D721Med (cell line): ENCODE measurements around the gene SLC35B1.

Experiments used
- DNase-seq: peaks from one replicate; pipeline ENCODE4 v3.0.0; 2011; ENCODE audit warnings: low spot score; ENCODE audit not compliant: insufficient read length
- FAIRE-seq: peaks from 2 replicates; lab custom pipeline; 2011; peaks lifted over from hg19 to GRCh38; lab: Jason Lieb, UNC
- TF ChIP-seq, protein P1 (sequence below): IDR thresholded peaks from 2 replicates; pipeline ENCODE4 v1.5.1; 2012; ENCODE audit warnings: mild to moderate bottlenecking, control low read depth; ENCODE audit not compliant: insufficient read depth; ENCODE audit errors: missing control alignments

The SLC35B1 gene

DNA sequence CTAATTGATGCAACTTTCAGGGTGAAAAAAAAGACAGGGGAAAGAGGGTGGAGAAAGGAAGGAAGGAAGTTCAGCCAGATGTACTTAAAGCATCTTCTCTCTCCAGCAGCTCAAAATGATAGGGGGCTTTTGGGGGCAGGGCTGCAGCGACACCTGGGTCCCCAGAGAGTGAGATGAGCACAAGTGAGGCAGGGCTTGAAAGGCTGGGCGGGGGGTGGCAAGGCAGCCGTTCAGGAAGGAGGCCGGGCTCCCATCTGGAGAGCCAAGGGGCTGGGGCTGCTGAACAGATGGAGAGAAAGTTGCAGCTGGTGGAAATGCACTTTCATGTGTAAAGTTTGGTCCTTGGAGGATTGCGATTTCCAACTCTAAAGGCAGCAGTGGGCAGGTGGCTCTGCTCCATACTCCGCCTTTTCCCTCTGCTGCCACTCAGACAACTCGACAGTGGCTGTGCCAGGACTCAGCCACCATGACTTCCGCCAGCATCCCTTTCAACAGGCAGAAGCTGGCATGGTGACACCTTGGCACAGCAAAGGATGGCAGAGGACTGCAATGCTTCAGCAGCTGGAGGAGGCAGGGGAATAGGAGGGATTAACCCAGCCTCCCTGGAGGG is 7.7 kb downstream of the SLC35B1 start:
- FAIRE-seq (no peak), DNase-seq (no peak)
- TF ChIP-seq, protein P1, sequence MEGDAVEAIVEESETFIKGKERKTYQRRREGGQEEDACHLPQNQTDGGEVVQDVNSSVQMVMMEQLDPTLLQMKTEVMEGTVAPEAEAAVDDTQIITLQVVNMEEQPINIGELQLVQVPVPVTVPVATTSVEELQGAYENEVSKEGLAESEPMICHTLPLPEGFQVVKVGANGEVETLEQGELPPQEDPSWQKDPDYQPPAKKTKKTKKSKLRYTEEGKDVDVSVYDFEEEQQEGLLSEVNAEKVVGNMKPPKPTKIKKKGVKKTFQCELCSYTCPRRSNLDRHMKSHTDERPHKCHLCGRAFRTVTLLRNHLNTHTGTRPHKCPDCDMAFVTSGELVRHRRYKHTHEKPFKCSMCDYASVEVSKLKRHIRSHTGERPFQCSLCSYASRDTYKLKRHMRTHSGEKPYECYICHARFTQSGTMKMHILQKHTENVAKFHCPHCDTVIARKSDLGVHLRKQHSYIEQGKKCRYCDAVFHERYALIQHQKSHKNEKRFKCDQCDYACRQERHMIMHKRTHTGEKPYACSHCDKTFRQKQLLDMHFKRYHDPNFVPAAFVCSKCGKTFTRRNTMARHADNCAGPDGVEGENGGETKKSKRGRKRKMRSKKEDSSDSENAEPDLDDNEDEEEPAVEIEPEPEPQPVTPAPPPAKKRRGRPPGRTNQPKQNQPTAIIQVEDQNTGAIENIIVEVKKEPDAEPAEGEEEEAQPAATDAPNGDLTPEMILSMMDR: no peak

DNA sequence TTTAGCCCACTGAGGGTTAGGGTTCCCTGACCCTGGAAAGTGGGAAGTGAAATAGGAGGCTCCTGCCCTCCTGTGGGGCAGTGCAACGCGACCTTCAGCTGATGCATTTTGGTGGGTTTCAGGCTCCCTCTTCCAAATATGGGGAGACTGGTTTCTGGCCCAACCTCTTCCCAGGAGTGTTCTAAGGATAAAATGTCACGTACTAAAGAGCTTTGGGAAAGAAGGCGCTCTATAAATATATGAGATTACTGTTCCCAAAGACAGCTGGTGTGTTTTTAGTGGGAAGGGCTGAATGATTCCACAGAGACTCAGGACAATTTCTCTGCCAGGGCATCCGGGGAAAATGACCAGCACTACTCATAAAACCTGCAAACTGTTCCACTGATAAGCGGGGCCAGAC is 9.8 kb downstream of the SLC35B1 start:
- FAIRE-seq (no peak), DNase-seq (no peak)
- TF ChIP-seq, protein P1: no peak

DNA sequence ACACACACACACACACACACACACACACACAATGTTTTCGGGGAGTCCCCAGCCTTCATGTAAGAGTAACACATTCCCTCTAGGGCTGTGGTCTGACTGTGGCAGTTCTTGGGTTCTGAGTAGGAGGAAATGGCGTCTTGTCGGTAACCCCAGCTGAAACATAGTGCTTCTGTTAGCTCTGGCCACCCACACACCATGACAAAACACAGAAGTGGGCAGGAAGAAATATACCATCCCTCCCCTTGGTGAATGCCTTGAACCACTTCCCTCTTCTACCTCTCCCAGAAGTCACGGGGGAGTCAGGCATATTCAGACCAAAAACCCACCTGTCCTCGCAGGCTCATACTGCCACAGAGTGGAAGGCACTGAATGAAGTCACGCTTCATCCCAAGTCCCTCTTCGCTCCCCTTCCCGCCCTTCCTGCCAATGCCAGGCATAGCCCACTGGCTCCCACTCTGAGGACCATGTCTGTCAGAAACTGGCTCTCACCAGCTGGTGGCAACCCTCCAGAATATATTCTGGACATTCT is 11.5 kb downstream of the SLC35B1 start:
- TF ChIP-seq, protein P1: no peak
- DNase-seq (no peak), FAIRE-seq (no peak)

DNA sequence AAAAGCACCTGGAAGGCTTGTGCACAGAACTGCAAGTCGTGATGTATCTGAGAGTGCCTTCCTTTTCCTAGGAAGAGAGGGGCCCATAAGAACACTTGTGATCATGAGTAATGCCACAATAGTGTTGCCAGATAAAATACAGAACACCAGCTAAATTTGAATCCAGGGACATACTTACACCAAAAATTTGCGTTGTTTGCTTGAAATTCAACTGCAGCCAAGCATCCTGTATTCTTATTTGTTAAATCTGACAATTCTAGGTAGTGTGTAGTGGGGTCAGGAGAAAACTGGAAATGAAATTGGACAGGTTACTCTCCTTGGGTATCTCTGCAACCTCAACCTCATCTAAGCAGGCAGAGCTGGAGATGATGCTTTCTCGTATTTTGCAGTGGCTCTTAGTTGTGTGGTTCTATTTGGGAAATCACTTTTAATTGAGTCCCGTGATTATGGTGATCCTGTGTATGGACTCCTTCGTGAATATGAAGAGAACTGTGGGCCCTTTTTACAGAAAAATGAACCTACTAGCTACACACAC is 12.0 kb downstream of the SLC35B1 start:
- TF ChIP-seq, protein P1: no peak
- DNase-seq: no peak
- FAIRE-seq: no peak

DNA sequence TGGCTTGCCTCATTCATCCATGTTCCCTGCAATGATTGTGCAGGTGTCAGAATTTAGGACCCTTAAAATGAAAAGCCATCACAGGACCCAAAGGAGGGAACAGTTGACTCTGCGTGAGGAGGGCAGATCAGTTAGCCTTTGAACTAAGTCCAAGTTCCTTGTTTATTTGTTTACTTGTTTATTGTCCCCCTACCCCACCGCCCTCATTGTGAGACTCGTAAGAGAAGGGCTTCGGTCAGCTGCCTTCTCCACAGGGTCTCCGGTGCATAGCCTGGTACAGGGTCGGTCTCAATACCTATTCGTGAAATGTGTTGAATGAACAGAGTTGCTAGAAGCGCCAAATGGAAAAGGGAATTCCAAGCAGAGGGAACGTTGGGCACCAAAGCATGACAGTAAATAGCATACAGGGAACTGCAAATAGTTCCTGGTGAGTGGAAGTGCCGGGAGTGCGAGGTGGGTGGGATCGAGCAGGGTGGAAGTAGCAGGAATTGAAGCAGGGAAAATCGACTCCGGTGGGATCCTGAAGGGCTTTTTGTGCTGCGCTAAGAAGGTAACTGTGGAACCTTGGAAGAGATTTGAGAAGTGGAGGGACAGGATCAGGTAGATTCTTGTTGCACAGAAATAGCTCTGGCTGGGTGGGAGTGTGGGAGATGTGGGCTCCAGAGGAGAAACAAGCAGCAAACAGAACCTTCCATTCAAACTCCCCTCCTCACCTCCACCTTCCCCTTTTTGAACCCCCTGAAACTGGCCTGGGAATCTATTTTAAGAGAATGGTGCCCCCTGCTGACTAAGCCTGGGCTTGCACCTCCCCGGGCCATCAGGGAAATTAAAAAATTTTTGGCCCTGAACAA is 12.7 kb downstream of the SLC35B1 start:
- FAIRE-seq (no peak), DNase-seq (no peak)
- TF ChIP-seq, protein P1: peak; percentile 99

DNA sequence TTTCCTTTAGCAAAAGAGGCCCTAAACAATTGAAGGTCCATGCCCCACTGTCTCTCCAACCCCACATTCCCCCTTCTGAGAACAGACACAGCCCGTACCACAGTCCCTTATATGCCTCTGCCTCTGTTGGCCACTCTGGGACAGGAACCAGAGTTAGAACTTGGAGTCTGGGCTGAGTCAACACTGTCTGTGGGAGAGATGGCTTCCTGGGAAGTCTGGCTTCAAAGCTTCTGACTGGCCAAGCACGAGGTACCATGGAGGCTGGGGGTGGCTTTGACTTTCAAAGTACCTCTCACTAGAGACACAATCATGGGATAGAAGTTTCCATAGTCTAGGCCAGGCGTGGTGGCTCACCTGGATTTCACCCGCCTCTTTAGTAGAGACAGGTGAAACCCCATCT is 15.0 kb downstream of the SLC35B1 start:
- TF ChIP-seq, protein P1: no peak
- DNase-seq (no peak), FAIRE-seq (no peak)

DNA sequence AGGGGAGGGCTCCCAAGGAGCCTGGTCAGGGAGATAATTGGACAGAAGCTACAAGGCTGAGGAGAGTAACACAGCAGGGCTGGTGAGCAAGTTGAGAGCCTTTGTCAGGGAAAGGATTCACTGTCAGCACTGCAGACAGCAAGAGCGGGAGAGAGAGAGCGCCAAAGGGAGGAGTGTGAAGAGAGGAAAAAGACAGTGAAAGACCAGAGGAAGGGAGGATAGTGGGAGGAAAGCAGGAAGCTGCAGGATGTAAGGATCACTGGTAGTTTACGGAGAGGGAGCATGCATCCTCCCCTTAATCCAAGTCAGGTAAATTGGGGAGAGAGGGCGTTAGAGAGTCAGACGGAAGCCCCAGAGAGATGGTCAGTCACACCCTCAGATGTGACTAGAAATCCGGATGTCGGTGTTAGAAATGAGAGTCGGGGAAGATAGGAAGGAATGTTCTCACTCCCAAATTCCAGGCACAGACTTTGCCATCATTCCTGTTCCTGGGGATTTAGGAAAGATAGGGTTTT is 16.0 kb downstream of the SLC35B1 start:
- DNase-seq (no peak), FAIRE-seq (no peak)
- TF ChIP-seq, protein P1: no peak
